Fibroblast of lung (primary cell): Measurements from ENCODE around the gene SLC38A8. TPM values are rescaled to one million over a fixed set of nuclear protein-coding genes. Genes with fewer than 3 reads are reported as not detected.
A peak's percentile ranks its signal among the peaks of the same experiment; 100 is the strongest.

ENCODE experiments used
- DNase-seq, 2 donors: peaks; one replicate each; pipeline versions ENCODE4 v3.0.0 to v3.0.0-alpha.2; 2010; ENCODE audit warnings: low read depth in 2 of 2
- H2AFZ ChIP-seq: 2 replicates; pipeline ENCODE4 v1.5.1; 2012; ENCODE audit warnings: low read length, control low read depth, inconsistent platforms
- H3K27ac ChIP-seq: 2 replicates; pipeline ENCODE4 v1.5.1; 2011; ENCODE audit warnings: low read length, control low read depth; ENCODE audit not compliant: insufficient read depth
- H3K27me3 ChIP-seq: 2 replicates; pipeline ENCODE4 v1.5.1; 2011; ENCODE audit warnings: mild to moderate bottlenecking, low read length; ENCODE audit not compliant: control insufficient read depth, insufficient read depth
- H3K36me3 ChIP-seq: 2 replicates; pipeline ENCODE4 v1.5.1; 2011; ENCODE audit warnings: low read length; ENCODE audit not compliant: control insufficient read depth, insufficient read depth
- H3K4me1 ChIP-seq: 2 replicates; pipeline ENCODE4 v1.5.1; 2011; ENCODE audit warnings: low read length; ENCODE audit not compliant: control insufficient read depth, insufficient read depth; ENCODE audit errors: extremely low read depth
- H3K4me2 ChIP-seq: 2 replicates; pipeline ENCODE4 v1.5.1; 2011; ENCODE audit warnings: low read length, control low read depth; ENCODE audit not compliant: insufficient read depth; ENCODE audit errors: extremely low read depth
- H3K4me3 ChIP-seq, 4 experiments: fragments of 200-600 bp in 1 of 4; sonication (generic) in 1 of 4; replicated peaks in 1 of 4; 2 replicates each; pipeline ENCODE4 v1.5.1; 2011 to 2016; ENCODE audit warnings: low read length in 4 of 4, low read depth in 3 of 4, mild to moderate bottlenecking in 3 of 4, control low read depth in 2 of 4, inconsistent platforms in 1 of 4, mixed read lengths in 1 of 4; ENCODE audit not compliant: insufficient read depth in 1 of 4; ENCODE audit errors: control extremely low read depth in 1 of 4
- H3K79me2 ChIP-seq: 2 replicates; pipeline ENCODE4 v1.5.1; 2012; ENCODE audit warnings: mild to moderate bottlenecking, low read length, inconsistent platforms; ENCODE audit not compliant: control insufficient read depth, insufficient read depth
- H3K9ac ChIP-seq: 2 replicates; pipeline ENCODE4 v1.5.1; 2011; ENCODE audit warnings: mild to moderate bottlenecking, low read length, control low read depth; ENCODE audit not compliant: insufficient read depth
- H3K9me3 ChIP-seq: 2 replicates; pipeline ENCODE4 v1.5.1; 2012; ENCODE audit warnings: low read depth, low read length; ENCODE audit not compliant: control insufficient read depth, insufficient read depth
- H4K20me1 ChIP-seq: 2 replicates; pipeline ENCODE4 v1.5.1; 2011; ENCODE audit warnings: low read length; ENCODE audit not compliant: control insufficient read depth, insufficient read depth; ENCODE audit errors: extremely low read depth
- CTCF ChIP-seq, 2 donors: IDR thresholded peaks in 1 of 2; conservative IDR thresholded peaks in 1 of 2; 1 replicate in 1 of 2; 2 replicates in 1 of 2; pipeline ENCODE4 v1.5.1; 2011 to 2012; ENCODE audit warnings: low read length in 2 of 2, control low read depth in 1 of 2, inconsistent platforms in 1 of 2, low read depth in 1 of 2, mild to moderate bottlenecking in 1 of 2
- EZH2 ChIP-seq: IDR thresholded peaks from 2 replicates; pipeline ENCODE4 v1.5.1; 2012; ENCODE audit warnings: low read length, control low read depth, mild to moderate bottlenecking; ENCODE audit errors: missing control alignments
- polyA plus RNA-seq, 2 donors: library from polyadenylated mRNA; depleted of rRNA in 1 of 2; stranded (reverse) in 1 of 2; unstranded in 1 of 2; fragments of >200 nt; gene quantifications; 2 replicates each; pipeline ENCODE4 v1.2.1, GENCODE V29; 2011 to 2012; ENCODE audit warnings: missing spikeins in 1 of 2
- total RNA-seq: library from RNA; depleted of rRNA; stranded (reverse); fragments of >200 nt; gene quantifications from 2 replicates; pipeline ENCODE4 v1.2.1, GENCODE V29; 2014

The SLC38A8 gene
- total and polyA plus RNA-seq, 2 donors (not counting 1 experiment from before 2014, with no cell fraction given): not detected

GRCh38 chr16:83994703-83995102, 47.9 kb downstream of the SLC38A8 start:
- TF ChIP-seq CTCF (conservative IDR thresholded peaks at IDR 0.05 in 1 of 2, IDR thresholded peaks at IDR 0.05 in 1 of 2; ENCODE audit: low read depth in 1 of 2, low read length in 2 of 2) (no peak), EZH2 (no peak)
- peak in 1 of 2 donors; percentile 14 for DNase-seq
- H3K27me3 ChIP-seq: no peaks in the 10 kb centered on the region
- peaks cover 2% of the 10 kb centered on the region for H3K4me1 ChIP-seq
- no peaks in the 10 kb centered on the region for H3K79me2 ChIP-seq
- no peak overlapping the region for H3K4me2 ChIP-seq
- no peaks in the 10 kb centered on the region for H4K20me1 ChIP-seq
- no peak overlapping the region for H2AFZ ChIP-seq
- H3K9ac ChIP-seq: no peak overlapping the region
- no peak overlapping the region for H3K27ac ChIP-seq
- no peaks in the 10 kb centered on the region for H3K9me3 ChIP-seq
- no peaks in the 10 kb centered on the region for H3K36me3 ChIP-seq
- no peak overlapping the region for H3K4me3 ChIP-seq

- H3K4me1 ChIP-seq: peaks cover 2% of the 10 kb centered on the region
- no peaks in the 10 kb centered on the region for H3K9me3 ChIP-seq
- no peak overlapping the region for H3K27ac ChIP-seq
- peaks cover 5% of the 10 kb centered on the region for H3K27me3 ChIP-seq
- TF ChIP-seq EZH2 (no peak), CTCF (conservative IDR thresholded peaks at IDR 0.05 in 1 of 2, IDR thresholded peaks at IDR 0.05 in 1 of 2; ENCODE audit: low read depth in 1 of 2, low read length in 2 of 2) (no peak)
- no peak overlapping the region for H3K4me2 ChIP-seq
- no peak overlapping the region for H3K9ac ChIP-seq
- no peaks in the 10 kb centered on the region for H4K20me1 ChIP-seq
- no peaks in the 10 kb centered on the region for H3K79me2 ChIP-seq
- no peak overlapping the region for H3K4me3 ChIP-seq
- H3K36me3 ChIP-seq: no peaks in the 10 kb centered on the region
- no peak overlapping the region for H2AFZ ChIP-seq
- DNase-seq: peak; percentile 86 to 91
Measured at GRCh38 chr16:83994087-83994486, 48.5 kb downstream of the SLC38A8 start.

- no peaks in the 10 kb centered on the region for H3K79me2 ChIP-seq
- no peak overlapping the region for H3K4me2 ChIP-seq
- H3K4me3 ChIP-seq: no peak overlapping the region
- peaks cover 7% of the 10 kb centered on the region for H3K27me3 ChIP-seq
- H3K27ac ChIP-seq: no peak overlapping the region
- no peak overlapping the region for H3K9ac ChIP-seq
- H3K4me1 ChIP-seq: peaks cover 2% of the 10 kb centered on the region
- H2AFZ ChIP-seq: no peak overlapping the region
- H4K20me1 ChIP-seq: no peaks in the 10 kb centered on the region
- peak; percentile 69 to 81 for DNase-seq
- no peak for TF ChIP-seq EZH2
- TF ChIP-seq CTCF (conservative IDR thresholded peaks at IDR 0.05 in 1 of 2, IDR thresholded peaks at IDR 0.05 in 1 of 2; ENCODE audit: low read depth in 1 of 2, low read length in 2 of 2): no peak
- no peaks in the 10 kb centered on the region for H3K36me3 ChIP-seq
- no peaks in the 10 kb centered on the region for H3K9me3 ChIP-seq
Measured at GRCh38 chr16:83992624-83993023, 50.0 kb downstream of the SLC38A8 start.
